CD4-positive, CD25-positive, alpha-beta regulatory T cell (primary cell): ENCODE data around the gene KLK8. TPM values are rescaled to one million over a fixed set of nuclear protein-coding genes. Genes with fewer than 3 reads are reported as not detected.

Experiments
- ATAC-seq, 2 donors: fragments of 150-1000 bp; cut with Tn5 transposase; one replicate each; pipeline ENCODE4 v1.10.0; 2021; ENCODE audit warnings: low read depth in 2 of 2, moderate number of reproducible peaks in 2 of 2, moderate library complexity in 1 of 2
- DNase-seq, 3 donors: peaks; one replicate each; pipeline versions ENCODE4 v3.0.0 to v3.0.0-alpha.2; 2012 to 2022; ENCODE audit warnings: mixed read lengths in 1 of 3
- H3K27ac ChIP-seq: one replicate; pipeline ENCODE4 v1.7.0; 2013; ENCODE audit warnings: mild to moderate bottlenecking, low read length; ENCODE audit not compliant: insufficient read depth, poor library complexity, severe bottlenecking
- H3K27me3 ChIP-seq: one replicate; pipeline ENCODE4 v1.7.0; 2013; ENCODE audit warnings: low read length; ENCODE audit not compliant: control insufficient read depth, insufficient read depth
- H3K36me3 ChIP-seq: one replicate; pipeline ENCODE4 v1.7.0; 2013; ENCODE audit warnings: mild to moderate bottlenecking, low read length, moderate library complexity; ENCODE audit not compliant: control insufficient read depth, insufficient read depth
- H3K4me1 ChIP-seq: 2 replicates; pipeline ENCODE4 v1.7.0; 2013; ENCODE audit warnings: mild to moderate bottlenecking, low read length; ENCODE audit not compliant: insufficient read depth, control insufficient read depth, poor library complexity, severe bottlenecking
- H3K4me3 ChIP-seq: one replicate; pipeline ENCODE4 v1.7.0; 2013; ENCODE audit warnings: low read depth, mild to moderate bottlenecking, low read length, moderate library complexity
- H3K9me3 ChIP-seq, 2 experiments: 1 replicate in 1 of 2; 2 replicates in 1 of 2; pipeline ENCODE4 v1.7.0; 2013; ENCODE audit warnings: low read length in 2 of 2, mild to moderate bottlenecking in 1 of 2, moderate library complexity in 1 of 2; ENCODE audit not compliant: control insufficient read depth in 2 of 2
- H3K27ac Mint-ChIP-seq, 3 donors: one replicate each; pipeline ENCODE4 v1.8.0; 2020 to 2022; ENCODE audit warnings: mild to moderate bottlenecking in 3 of 3, mixed read lengths in 3 of 3, moderate library complexity in 2 of 3
- H3K27me3 Mint-ChIP-seq: one replicate; pipeline ENCODE4 v1.8.0; 2022; ENCODE audit warnings: mild to moderate bottlenecking, mixed read lengths
- H3K36me3 Mint-ChIP-seq: one replicate; pipeline ENCODE4 v1.8.0; 2020; ENCODE audit warnings: mixed read lengths
- H3K4me1 Mint-ChIP-seq, 4 donors: one replicate each; pipeline ENCODE4 v1.8.0; 2020 to 2022; ENCODE audit warnings: mixed read lengths in 4 of 4, mild to moderate bottlenecking in 1 of 4
- H3K4me3 Mint-ChIP-seq, 4 donors: one replicate each; pipeline ENCODE4 v1.8.0; 2020 to 2022; ENCODE audit warnings: mild to moderate bottlenecking in 4 of 4, mixed read lengths in 4 of 4, moderate library complexity in 3 of 4
- H3K9me3 Mint-ChIP-seq, 7 donors: one replicate each; pipeline ENCODE4 v1.8.0; 2020 to 2022; ENCODE audit warnings: mixed read lengths in 7 of 7, mild to moderate bottlenecking in 3 of 7, moderate library complexity in 2 of 7
- polyA plus RNA-seq, 4 donors: library from polyadenylated mRNA; unstranded; fragments of 300-500 nt; fragmentation: Illumina TruSeq; gene quantifications; one replicate each; pipeline ENCODE4 v1.2.3, GENCODE V29; 2021
- total RNA-seq: library from RNA; stranded (reverse); gene quantifications from one replicate; pipeline ENCODE4 v1.2.3, GENCODE V29; 2022

KLK8 gene
- total and polyA plus RNA-seq, 5 donors from 2014 or later = not detected

DNA sequence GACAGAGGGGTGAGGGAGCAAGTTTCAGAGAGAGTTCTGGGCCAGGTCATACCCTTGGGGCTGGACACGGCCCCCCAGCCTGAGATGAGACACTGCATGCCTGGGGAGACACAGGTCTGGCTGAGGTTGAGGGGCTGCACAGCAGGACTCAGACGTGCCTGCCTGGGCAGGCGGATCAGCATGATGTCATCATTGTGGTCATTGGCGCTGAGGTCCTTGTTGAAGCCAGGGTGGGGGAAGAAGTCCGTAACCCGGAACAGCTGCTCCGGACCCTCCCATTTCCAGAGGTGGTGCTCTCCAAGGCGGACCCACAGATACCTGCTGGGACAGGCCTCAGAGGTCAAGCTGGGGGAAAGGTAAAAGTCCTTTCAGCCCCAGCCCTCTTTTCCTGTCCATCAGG lies 5.0 kb upstream of the KLK8 start:
- H3K27me3 Mint-ChIP-seq = peaks cover 25% of the 10 kb centered on the region
- no peak overlapping the region for H3K4me3 Mint-ChIP-seq
- ATAC-seq = no peak

DNA sequence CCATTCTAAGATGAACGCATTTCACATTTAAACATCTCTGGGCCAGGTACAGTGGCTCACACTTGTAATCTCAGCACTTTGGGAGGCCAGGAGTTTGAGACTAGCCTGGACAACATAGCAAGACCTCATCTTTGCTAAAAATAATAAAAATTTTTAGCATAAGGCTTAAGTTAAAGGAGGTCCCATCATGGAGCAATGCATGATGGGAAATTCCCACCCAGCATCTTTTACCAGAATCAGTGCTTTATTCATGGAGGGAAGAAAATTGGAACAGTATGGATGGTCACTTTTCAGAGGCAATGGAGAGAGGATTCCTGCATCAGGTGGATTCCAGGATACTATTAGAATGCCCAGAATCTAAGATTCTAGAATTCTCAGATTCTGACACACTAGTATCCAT lies 3.8 kb upstream of the KLK8 start:
- Histone ChIP-seq H3K9me3 (no peaks in the 10 kb centered on the region), H3K36me3 (no peaks in the 10 kb centered on the region), H3K27ac (no peak overlapping the region), H3K4me1 (no peaks in the 10 kb centered on the region), H3K4me3 (no peak overlapping the region), H3K27me3 (no peaks in the 10 kb centered on the region)
- Mint-ChIP-seq H3K9me3 (no peaks in the 10 kb centered on the region), H3K27me3 (peaks cover 22% of the 10 kb centered on the region), H3K4me1 (no peaks in the 10 kb centered on the region), H3K36me3 (no peaks in the 10 kb centered on the region), H3K27ac (no peak overlapping the region), H3K4me3 (no peak overlapping the region)
- DNase-seq (no peak), ATAC-seq (no peak)

More for the DNA sequence above, 5.0 kb upstream of the KLK8 start:
- H3K36me3 Mint-ChIP-seq = no peaks in the 10 kb centered on the region
- no peak overlapping the region for H3K27ac Mint-ChIP-seq
- Histone ChIP-seq H3K9me3 (no peaks in the 10 kb centered on the region), H3K36me3 (no peaks in the 10 kb centered on the region), H3K27me3 (no peaks in the 10 kb centered on the region), H3K4me1 (no peaks in the 10 kb centered on the region), H3K4me3 (no peak overlapping the region), H3K27ac (no peak overlapping the region)
- no peaks in the 10 kb centered on the region for H3K4me1 Mint-ChIP-seq
- no peak for DNase-seq
- peaks cover 0 to 2% (median 0%) of the 10 kb centered on the region in 7 donors for H3K9me3 Mint-ChIP-seq

DNA sequence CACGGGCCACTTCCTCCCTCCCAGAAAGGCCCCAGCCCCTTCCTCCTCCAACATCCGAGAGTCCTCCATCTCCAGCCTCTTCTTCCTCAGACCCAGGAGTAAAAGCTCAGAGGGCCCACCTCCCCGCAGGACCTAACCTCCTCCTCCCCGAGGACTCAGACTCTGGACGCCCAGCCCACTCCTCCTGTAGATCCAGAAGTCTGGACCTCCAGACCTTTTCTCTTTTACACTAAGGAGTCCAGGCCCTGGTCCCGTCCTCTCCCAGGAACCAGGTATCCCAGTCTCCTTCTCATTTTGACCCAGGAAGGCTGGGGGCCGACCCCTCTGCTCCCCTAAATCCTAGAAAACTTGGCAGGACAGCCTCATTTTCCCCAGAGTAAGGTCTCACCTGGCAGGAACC lies 1.9 kb upstream of the KLK8 start:
- no peaks in the 10 kb centered on the region for H3K9me3 ChIP-seq
- no peak overlapping the region for H3K4me3 ChIP-seq
- H3K36me3 ChIP-seq = no peaks in the 10 kb centered on the region
- H3K4me1 Mint-ChIP-seq = no peaks in the 10 kb centered on the region
- no peak overlapping the region for H3K27ac ChIP-seq
- no peak overlapping the region for H3K27ac Mint-ChIP-seq
- H3K36me3 Mint-ChIP-seq = no peaks in the 10 kb centered on the region
- no peak for ATAC-seq
- H3K9me3 Mint-ChIP-seq = no peaks in the 10 kb centered on the region
- peaks cover 16% of the 10 kb centered on the region for H3K27me3 Mint-ChIP-seq
- peaks cover 3% of the 10 kb centered on the region for H3K27me3 ChIP-seq
- no peak overlapping the region for H3K4me3 Mint-ChIP-seq
- no peaks in the 10 kb centered on the region for H3K4me1 ChIP-seq
- DNase-seq = no peak

DNA sequence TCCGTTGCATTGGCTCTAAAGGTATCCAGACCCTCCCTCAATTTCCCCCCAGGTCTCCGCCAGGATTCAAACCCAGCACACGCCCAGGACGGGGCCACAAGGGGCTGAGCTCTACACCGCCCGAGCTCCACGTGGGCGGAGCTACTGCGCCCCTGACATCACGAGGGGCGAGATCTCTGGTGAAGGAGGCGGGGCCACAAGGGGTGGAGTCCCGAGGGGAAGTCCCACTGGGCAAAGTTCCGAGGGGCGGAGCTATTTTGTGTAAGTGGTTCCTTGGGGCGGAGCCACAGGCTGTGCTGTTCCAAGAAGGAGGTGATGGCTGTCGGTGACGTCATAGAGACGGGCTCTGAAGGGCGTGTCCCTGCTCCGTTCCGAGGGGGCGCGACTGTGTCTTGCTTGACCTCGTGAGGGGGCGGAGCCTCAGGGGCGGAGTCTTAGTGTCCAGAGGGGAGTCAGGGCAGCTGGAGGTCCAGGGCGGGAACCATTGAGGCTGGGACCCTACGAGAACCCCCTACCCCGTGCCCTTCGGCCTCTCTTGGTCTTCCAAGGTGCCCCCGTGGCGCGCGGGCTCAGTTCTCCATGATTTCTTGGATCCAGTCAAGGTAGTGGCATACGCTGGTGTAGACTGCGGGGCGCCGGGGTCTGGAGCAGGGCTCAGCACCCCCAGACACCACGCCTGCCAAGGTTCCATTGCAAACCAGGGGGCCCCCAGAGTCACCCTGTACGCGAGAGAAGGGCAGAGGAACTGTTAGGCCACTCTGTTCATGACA lies 1.3 kb upstream of the KLK8 start:
- no peaks in the 10 kb centered on the region for H3K9me3 ChIP-seq
- H3K27ac Mint-ChIP-seq = no peak overlapping the region
- no peaks in the 10 kb centered on the region for H3K36me3 Mint-ChIP-seq
- H3K27me3 ChIP-seq = peaks cover 3% of the 10 kb centered on the region
- H3K9me3 Mint-ChIP-seq = no peaks in the 10 kb centered on the region
- no peak overlapping the region for H3K27ac ChIP-seq
- peak in 1 of 3 donors; percentile 12 for DNase-seq
- H3K27me3 Mint-ChIP-seq = peaks cover 16% of the 10 kb centered on the region
- no peak for ATAC-seq
- H3K36me3 ChIP-seq = no peaks in the 10 kb centered on the region
- no peaks in the 10 kb centered on the region for H3K4me1 Mint-ChIP-seq
- no peaks in the 10 kb centered on the region for H3K4me1 ChIP-seq
- no peak overlapping the region for H3K4me3 ChIP-seq
- H3K4me3 Mint-ChIP-seq = no peak overlapping the region

DNA sequence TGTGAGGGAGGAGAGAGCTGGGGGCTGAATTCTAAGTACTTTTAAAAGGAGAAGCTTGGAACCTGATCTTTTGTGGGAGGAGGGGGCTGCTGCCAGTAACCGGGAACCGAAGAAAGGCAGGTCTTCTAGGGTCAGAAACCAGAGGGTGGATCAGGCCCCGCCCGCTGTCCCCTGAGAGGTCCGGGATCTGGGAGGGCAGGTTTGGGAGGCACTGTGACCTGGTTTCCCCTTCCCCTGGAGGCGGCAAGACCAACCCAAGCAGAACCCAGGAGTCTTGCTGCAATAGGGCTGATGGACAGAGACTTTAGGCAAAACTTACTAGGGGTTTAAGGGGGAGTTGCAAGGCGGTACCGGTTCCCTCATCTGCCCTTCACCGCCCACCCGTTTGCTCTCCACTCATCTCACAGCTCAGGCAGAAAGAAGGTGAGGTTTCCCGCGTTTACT lies 707 bp upstream of the KLK8 start:
- peaks cover 16% of the 10 kb centered on the region for H3K27me3 Mint-ChIP-seq
- no peak overlapping the region for H3K27ac Mint-ChIP-seq
- no peak for ATAC-seq

DNA sequence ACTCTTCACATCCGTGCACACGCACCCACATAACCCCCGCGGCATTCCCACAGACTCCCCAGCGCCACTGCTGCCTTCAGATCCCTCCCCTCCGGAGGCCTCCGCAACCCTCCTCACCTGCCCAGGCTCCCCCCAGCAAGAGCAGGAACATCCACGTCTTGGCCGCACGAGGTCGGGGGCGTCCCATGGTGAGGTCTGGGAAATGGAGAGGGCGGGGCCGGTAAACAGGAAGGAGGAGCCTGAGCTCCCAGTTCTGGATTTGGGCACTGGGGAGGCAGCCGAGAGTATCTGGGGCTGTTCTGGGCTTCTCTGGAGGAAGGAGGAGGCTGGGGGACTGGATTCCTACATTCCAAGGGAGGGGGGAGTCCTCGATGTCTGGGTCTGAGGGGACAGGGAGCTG lies 423 bp downstream of the KLK8 start:
- H3K27me3 Mint-ChIP-seq = peaks cover 16% of the 10 kb centered on the region
- H3K36me3 Mint-ChIP-seq = no peaks in the 10 kb centered on the region
- Histone ChIP-seq H3K4me1 (no peaks in the 10 kb centered on the region), H3K36me3 (no peaks in the 10 kb centered on the region), H3K27ac (no peak overlapping the region), H3K27me3 (peaks cover 3% of the 10 kb centered on the region), H3K4me3 (no peak overlapping the region), H3K9me3 (no peaks in the 10 kb centered on the region)
- ATAC-seq (no peak), DNase-seq (no peak)
- no peaks in the 10 kb centered on the region for H3K9me3 Mint-ChIP-seq
- no peak overlapping the region for H3K27ac Mint-ChIP-seq
- H3K4me1 Mint-ChIP-seq = no peaks in the 10 kb centered on the region
- H3K4me3 Mint-ChIP-seq = no peak overlapping the region

More for the DNA sequence above, 707 bp upstream of the KLK8 start:
- Mint-ChIP-seq H3K9me3 (no peaks in the 10 kb centered on the region), H3K36me3 (no peaks in the 10 kb centered on the region), H3K4me1 (no peaks in the 10 kb centered on the region), H3K4me3 (no peak overlapping the region)
- H3K27me3 ChIP-seq = peaks cover 3% of the 10 kb centered on the region
- no peak overlapping the region for H3K27ac ChIP-seq
- H3K4me3 ChIP-seq = no peak overlapping the region
- no peaks in the 10 kb centered on the region for H3K4me1 ChIP-seq
- no peak for DNase-seq
- no peaks in the 10 kb centered on the region for H3K9me3 ChIP-seq
- no peaks in the 10 kb centered on the region for H3K36me3 ChIP-seq

DNA sequence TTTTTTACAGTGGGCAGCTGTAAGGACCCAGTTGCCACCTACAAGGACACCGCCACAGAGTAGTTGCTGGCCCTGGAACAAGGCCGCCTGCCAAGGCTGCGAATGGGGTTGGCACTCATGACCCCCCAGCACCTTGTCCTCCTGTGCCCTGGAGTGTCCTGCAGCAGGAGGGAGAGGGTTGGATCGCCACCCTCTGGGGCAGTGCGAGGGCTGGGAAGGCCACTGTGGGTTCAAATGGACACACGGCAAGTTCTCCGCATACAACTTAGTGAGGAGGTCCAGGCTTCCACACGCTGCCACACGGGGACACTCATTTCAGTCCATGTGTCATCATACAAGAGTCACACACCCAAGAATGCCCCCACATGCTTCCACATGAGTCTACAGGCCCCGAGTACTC lies 978 bp downstream of the KLK8 start:
- Mint-ChIP-seq H3K9me3 (no peaks in the 10 kb centered on the region), H3K27me3 (peaks cover 16% of the 10 kb centered on the region)
- ATAC-seq = no peak

DNA sequence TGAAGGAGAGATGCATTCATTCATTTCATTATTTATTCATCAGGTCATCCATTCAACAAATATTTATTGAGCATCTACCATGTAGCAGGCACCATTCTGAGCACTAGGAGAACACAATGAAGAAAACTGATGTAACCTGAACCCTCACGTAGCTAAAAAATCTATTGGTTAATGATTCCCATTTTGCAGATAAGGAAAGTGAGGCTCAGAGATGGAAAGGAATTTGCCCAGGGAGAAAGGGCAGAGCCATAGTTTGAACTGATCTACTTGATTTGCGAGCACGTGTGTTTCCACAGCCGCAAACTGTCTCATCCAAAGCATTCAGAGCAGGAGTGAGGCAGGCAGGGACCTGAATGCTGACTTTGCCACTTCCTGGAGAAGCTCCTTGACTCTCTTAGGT lies 2.7 kb downstream of the KLK8 start:
- Mint-ChIP-seq H3K36me3 (no peaks in the 10 kb centered on the region), H3K27ac (peak overlapping the region in 1 of 3 donors; percentile 24), H3K9me3 (peaks cover 0 to 2% (median 0%) of the 10 kb centered on the region in 7 donors), H3K4me1 (no peaks in the 10 kb centered on the region), H3K27me3 (peaks cover 16% of the 10 kb centered on the region), H3K4me3 (no peak overlapping the region)
- H3K4me3 ChIP-seq = no peak overlapping the region
- H3K4me1 ChIP-seq = no peaks in the 10 kb centered on the region
- no peak overlapping the region for H3K27ac ChIP-seq
- DNase-seq = no peak
- H3K9me3 ChIP-seq = no peaks in the 10 kb centered on the region
- H3K27me3 ChIP-seq = peaks cover 3% of the 10 kb centered on the region
- H3K36me3 ChIP-seq = no peaks in the 10 kb centered on the region
- no peak for ATAC-seq

More for the DNA sequence above, 978 bp downstream of the KLK8 start:
- no peaks in the 10 kb centered on the region for H3K36me3 Mint-ChIP-seq
- no peaks in the 10 kb centered on the region for H3K4me1 Mint-ChIP-seq
- peaks cover 3% of the 10 kb centered on the region for H3K27me3 ChIP-seq
- no peaks in the 10 kb centered on the region for H3K4me1 ChIP-seq
- H3K4me3 ChIP-seq = no peak overlapping the region
- DNase-seq = no peak
- H3K4me3 Mint-ChIP-seq = no peak overlapping the region
- H3K9me3 ChIP-seq = no peaks in the 10 kb centered on the region
- no peak overlapping the region for H3K27ac ChIP-seq
- H3K36me3 ChIP-seq = no peaks in the 10 kb centered on the region
- no peak overlapping the region for H3K27ac Mint-ChIP-seq
